Choroid plexus epithelial cell (primary cell): Measurements from ENCODE around the gene UIMC1.

Experiments used
- DNase-seq: peaks from one replicate; pipeline ENCODE4 v3.0.0-alpha.2; 2010; ENCODE audit warnings: low read depth
- H3K4me3 ChIP-seq: 2 replicates; pipeline ENCODE4 v1.5.1; 2011; ENCODE audit warnings: low read depth, mild to moderate bottlenecking, control low read depth, low read length, moderate library complexity
- CTCF ChIP-seq: conservative IDR thresholded peaks from 2 replicates; pipeline ENCODE4 v1.5.1; 2011; ENCODE audit warnings: low read depth, mild to moderate bottlenecking, control low read depth, inconsistent platforms, low read length, moderate library complexity

Gene UIMC1

DNA sequence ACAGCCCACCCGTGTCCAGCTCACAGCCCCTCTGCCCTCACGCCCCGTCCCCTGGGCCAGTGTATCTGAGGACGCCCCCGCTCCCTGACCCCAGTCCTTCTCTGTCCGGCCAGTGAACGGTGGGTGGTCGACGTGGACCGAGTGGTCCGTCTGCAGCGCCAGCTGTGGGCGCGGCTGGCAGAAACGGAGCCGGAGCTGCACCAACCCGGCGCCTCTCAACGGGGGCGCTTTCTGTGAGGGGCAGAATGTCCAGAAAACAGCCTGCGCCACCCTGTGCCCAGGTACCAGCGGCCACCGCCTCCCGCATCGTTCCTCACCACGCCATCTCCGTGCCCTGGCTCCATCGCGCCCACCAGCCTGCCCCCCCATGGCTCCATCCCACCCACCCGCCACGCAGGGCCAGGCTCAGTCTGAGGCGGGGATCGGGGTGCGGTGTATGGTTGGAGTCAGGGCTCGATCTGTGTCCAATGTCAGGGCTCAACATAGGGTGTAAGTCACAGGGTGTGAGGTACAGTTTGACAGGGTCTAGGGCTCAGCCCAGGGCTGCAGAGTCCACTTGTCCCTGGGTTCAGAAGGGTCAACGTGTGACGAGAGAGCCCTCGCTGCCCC lies 137.0 kb downstream of the UIMC1 start:
- DNase-seq, result no peak
- TF ChIP-seq CTCF, result no peak
- H3K4me3 ChIP-seq, result no peak overlapping the region

DNA sequence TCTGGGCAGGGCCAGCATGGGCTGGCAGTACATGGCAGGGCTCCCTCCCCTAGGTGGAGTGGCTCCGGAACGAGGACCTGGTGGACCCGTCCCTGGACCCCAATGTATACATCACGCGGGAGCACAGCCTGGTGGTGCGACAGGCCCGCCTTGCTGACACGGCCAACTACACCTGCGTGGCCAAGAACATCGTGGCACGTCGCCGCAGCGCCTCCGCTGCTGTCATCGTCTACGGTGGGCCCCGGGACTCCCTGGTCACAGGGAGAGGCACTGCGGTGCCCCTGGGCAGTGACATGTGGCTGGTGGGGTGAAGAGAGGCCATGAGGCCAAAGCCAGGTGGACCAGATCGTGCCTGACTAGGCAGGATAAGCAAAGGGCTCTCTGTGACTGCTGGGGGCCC lies 137.8 kb downstream of the UIMC1 start:
- H3K4me3 ChIP-seq, result no peak overlapping the region
- no peak for DNase-seq
- TF ChIP-seq CTCF, result no peak

- DNase-seq, result no peak
- no peak for TF ChIP-seq CTCF
- no peak overlapping the region for H3K4me3 ChIP-seq
Measured at GRCh38 chr5:176868126-176868525, 138.5 kb downstream of the UIMC1 start.

- no peak for TF ChIP-seq CTCF
- H3K4me3 ChIP-seq, result no peak overlapping the region
- DNase-seq, result no peak
Measured at GRCh38 chr5:176866707-176867310, 139.8 kb downstream of the UIMC1 start.

DNA sequence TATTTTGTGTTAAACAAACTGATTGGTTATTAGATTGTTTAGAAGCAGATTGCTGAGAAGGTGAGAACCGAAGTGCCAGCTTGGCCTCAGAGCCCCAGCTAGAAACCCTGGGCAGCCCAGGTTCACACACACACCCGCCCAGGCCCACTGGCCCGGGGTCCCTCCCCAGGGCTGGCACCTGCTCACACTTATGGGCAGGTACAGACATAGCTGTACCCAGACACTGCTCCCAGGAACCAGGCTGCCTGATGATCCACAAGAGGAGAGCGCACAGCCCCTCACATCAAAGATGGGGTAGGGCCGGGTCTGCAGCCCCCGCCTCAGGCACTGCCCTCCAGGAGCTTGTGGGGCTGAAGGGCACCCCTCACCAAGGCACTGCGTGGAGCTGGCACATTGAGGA lies 140.6 kb downstream of the UIMC1 start:
- no peak for TF ChIP-seq CTCF
- DNase-seq, result no peak
- no peak overlapping the region for H3K4me3 ChIP-seq

GRCh38 chr5:176864755-176865154 lies 141.8 kb downstream of the UIMC1 start:
- no peak overlapping the region for H3K4me3 ChIP-seq
- TF ChIP-seq CTCF, result no peak
- no peak for DNase-seq

DNA sequence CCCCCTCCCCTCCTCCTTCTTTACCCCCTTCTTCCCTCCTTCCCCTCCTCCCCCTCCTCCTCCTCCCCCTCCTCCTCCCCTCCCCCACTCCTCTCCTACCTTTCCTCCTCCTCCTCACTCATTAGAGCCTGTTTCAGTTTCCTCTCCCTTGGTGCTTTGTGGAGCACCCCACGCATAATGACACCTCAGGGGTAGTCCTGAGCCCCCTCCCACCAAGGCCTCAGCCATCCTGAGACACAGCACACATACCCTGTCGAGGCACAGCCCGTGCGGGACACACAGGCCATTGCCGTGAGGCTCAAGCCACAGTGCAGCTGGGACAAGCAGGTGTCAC lies 142.8 kb downstream of the UIMC1 start:
- no peak for DNase-seq
- H3K4me3 ChIP-seq, result no peak overlapping the region
- TF ChIP-seq CTCF, result no peak
